ENCODE measurements around the gene TTI1. TPM values are rescaled to one million over a fixed set of nuclear protein-coding genes. Genes with fewer than 3 reads are reported as not detected.

TTI1 gene
- total and polyA plus RNA-seq, 9 of the 15 experiments (the other 6 are each of a cell fraction or from before 2014, with no cell fraction given): 9.8 to 55.1 (median 39.4) TPM

GRCh38 chr20:37973059-37973910, 60.0 kb downstream of the TTI1 start (continued):
- no peak for TF ChIP-seq ZBTB12 (CRISPR knock-in tag; IDR thresholded peaks at IDR 0.05)
- no peak for TF ChIP-seq TEAD2 (tag; IDR thresholded peaks at IDR 0.05)
- TF ChIP-seq ZNF280B (CRISPR knock-in tag; IDR thresholded peaks at IDR 0.05): no peak
- TF ChIP-seq CLOCK (CRISPR knock-in tag; IDR thresholded peaks at IDR 0.05; ENCODE audit: borderline replicate concordance): no peak
- no peak for TF ChIP-seq CUX1 (CRISPR knock-in tag; IDR thresholded peaks at IDR 0.05)
- peak; percentile 75 for TF ChIP-seq SMARCA4 (IDR thresholded peaks at IDR 0.05)
- TF ChIP-seq MYC (IDR thresholded peaks at IDR 0.05; ENCODE audit: low read depth, low read length): peak; percentile 83
- TF ChIP-seq MYC (CRISPR knock-in tag; IDR thresholded peaks at IDR 0.05; ENCODE audit: borderline replicate concordance, low read depth): no peak
- TF ChIP-seq MAX (CRISPR knock-in tag; IDR thresholded peaks at IDR 0.05): 0 out of 2 replicates have a peak, but pooled peaks have one; percentile 55
- no peak for TF ChIP-seq ZNF253 (CRISPR knock-in tag; conservative IDR thresholded peaks at IDR 0.05)
- TF ChIP-seq IRF9 (tag; IDR thresholded peaks at IDR 0.05): no peak
- no peak for TF ChIP-seq CREB5 (CRISPR knock-in tag; IDR thresholded peaks at IDR 0.05)
